Cerebellar cortex (tissue), 1 donor: ENCODE measurements around the gene DNTTIP2.
"Not testable (repeated sequence)": the region's sequence is repeated elsewhere in the genome, so short reads cannot be mapped to it uniquely, and the experiment has no call there.

Source experiments
- DNase-seq: peaks from one replicate; pipeline ENCODE4 v3.0.0-alpha.2; 2015; ENCODE audit warnings: low spot score

The DNTTIP2 gene

GRCh38 chr1:93840956-93841482, 38.0 kb downstream of the DNTTIP2 start:
- DNase-seq = no peak

- DNase-seq = no peak
Measured at GRCh38 chr1:93839753-93840152, 39.3 kb downstream of the DNTTIP2 start.

GRCh38 chr1:93839307-93839706, 39.7 kb downstream of the DNTTIP2 start:
- no peak for DNase-seq

GRCh38 chr1:93837961-93838360, 41.0 kb downstream of the DNTTIP2 start:
- no peak for DNase-seq

- DNase-seq = not testable (repeated sequence)
Measured at GRCh38 chr1:93833293-93833692, 45.7 kb downstream of the DNTTIP2 start.

- DNase-seq = no peak
Measured at GRCh38 chr1:93829061-93829460, 49.9 kb downstream of the DNTTIP2 start.

- DNase-seq = no peak
Measured at GRCh38 chr1:93828367-93828755, 50.6 kb downstream of the DNTTIP2 start.

GRCh38 chr1:93827633-93828366, 51.2 kb downstream of the DNTTIP2 start:
- DNase-seq = no peak

- peak; percentile 35 for DNase-seq
Measured at GRCh38 chr1:93827128-93827527, 51.9 kb downstream of the DNTTIP2 start.

- DNase-seq = no peak
Measured at GRCh38 chr1:93824834-93825233, 54.2 kb downstream of the DNTTIP2 start.

GRCh38 chr1:93822730-93823425, 56.1 kb downstream of the DNTTIP2 start:
- DNase-seq = no peak

- DNase-seq = no peak
Measured at GRCh38 chr1:93821423-93822144, 57.4 kb downstream of the DNTTIP2 start.

- DNase-seq = no peak
Measured at GRCh38 chr1:93820554-93821422, 58.2 kb downstream of the DNTTIP2 start.

- no peak for DNase-seq
Measured at GRCh38 chr1:93818570-93818959, 60.4 kb downstream of the DNTTIP2 start.

- no peak for DNase-seq
Measured at GRCh38 chr1:93817819-93818569, 61.0 kb downstream of the DNTTIP2 start.

- no peak for DNase-seq
Measured at GRCh38 chr1:93816970-93817678, 61.9 kb downstream of the DNTTIP2 start.
